H9 (cell line): ENCODE results near the gene IL1RAP. TPM values are rescaled to one million over a fixed set of nuclear protein-coding genes. Genes with fewer than 3 reads are reported as not detected.

Experiments
- DNase-seq: peaks from one replicate; pipeline ENCODE4 v3.0.0-alpha.2; 2017
- H2AFZ ChIP-seq: one replicate; pipeline ENCODE4 v1.6.1; 2013; ENCODE audit warnings: mild to moderate bottlenecking, low read length, control low read depth, moderate library complexity
- H2AK5ac ChIP-seq: 2 replicates; pipeline ENCODE4 v1.6.1; 2013; ENCODE audit warnings: low read length, control low read depth, mixed read lengths; ENCODE audit not compliant: insufficient read length
- H2BK120ac ChIP-seq: one replicate; pipeline ENCODE4 v1.6.1; 2013; ENCODE audit warnings: low read depth, mild to moderate bottlenecking, low read length, control low read depth, inconsistent platforms; ENCODE audit not compliant: poor library complexity, severe bottlenecking
- H2BK12ac ChIP-seq: 2 replicates; pipeline ENCODE4 v1.6.1; 2013; ENCODE audit warnings: low read length, control low read depth, mixed read lengths, low read depth; ENCODE audit not compliant: insufficient read length
- H2BK15ac ChIP-seq: 2 replicates; pipeline ENCODE4 v1.6.1; 2013; ENCODE audit warnings: low read depth, low read length, control low read depth
- H2BK20ac ChIP-seq: one replicate; pipeline ENCODE4 v1.6.1; 2013; ENCODE audit warnings: low read depth, mild to moderate bottlenecking, low read length, control low read depth, inconsistent platforms; ENCODE audit not compliant: poor library complexity, severe bottlenecking
- H2BK5ac ChIP-seq: 2 replicates; pipeline ENCODE4 v1.6.1; 2013; ENCODE audit warnings: low read length, control low read depth, mixed read lengths; ENCODE audit not compliant: insufficient read length
- H3K14ac ChIP-seq: 2 replicates; pipeline ENCODE4 v1.6.1; 2013; ENCODE audit warnings: low read length, control low read depth; ENCODE audit not compliant: insufficient read depth
- H3K18ac ChIP-seq: 2 replicates; pipeline ENCODE4 v1.6.1; 2013; ENCODE audit warnings: low read depth, mild to moderate bottlenecking, mixed read lengths, low read length, control low read depth; ENCODE audit not compliant: insufficient read length
- H3K23ac ChIP-seq: 2 replicates; pipeline ENCODE4 v1.6.1; 2013; ENCODE audit warnings: low read length, control low read depth, mixed read lengths, low read depth; ENCODE audit not compliant: insufficient read length
- H3K23me2 ChIP-seq: 2 replicates; pipeline ENCODE4 v1.6.1; 2013; ENCODE audit warnings: low read depth, mild to moderate bottlenecking, mixed read lengths, low read length, control low read depth; ENCODE audit not compliant: insufficient read length, poor library complexity, severe bottlenecking
- H3K27ac ChIP-seq: 2 replicates; pipeline ENCODE4 v1.5.1; 2013; ENCODE audit warnings: low read length, control low read depth, mixed read lengths, low read depth; ENCODE audit not compliant: insufficient read length
- H3K27me3 ChIP-seq: 2 replicates; pipeline ENCODE4 v1.6.1; 2013; ENCODE audit warnings: low read length, control low read depth, inconsistent platforms; ENCODE audit not compliant: insufficient read depth
- H3K4ac ChIP-seq: 2 replicates; pipeline ENCODE4 v1.6.1; 2013; ENCODE audit warnings: low read depth, mild to moderate bottlenecking, control low read depth, inconsistent platforms, low read length, moderate library complexity
- H3K4me1 ChIP-seq: 2 replicates; pipeline ENCODE4 v1.6.1; 2013; ENCODE audit warnings: low read length, control low read depth, inconsistent platforms; ENCODE audit not compliant: insufficient read depth
- H3K4me2 ChIP-seq: 2 replicates; pipeline ENCODE4 v1.6.1; 2013; ENCODE audit warnings: low read length, control low read depth, mixed read lengths; ENCODE audit not compliant: insufficient read length, insufficient read depth
- H3K56ac ChIP-seq: 2 replicates; pipeline ENCODE4 v1.6.1; 2013; ENCODE audit warnings: low read depth, mild to moderate bottlenecking, mixed read lengths, low read length, control low read depth; ENCODE audit not compliant: insufficient read length
- H3K79me1 ChIP-seq: 2 replicates; pipeline ENCODE4 v1.6.1; 2013; ENCODE audit warnings: low read depth, mild to moderate bottlenecking, moderate library complexity, low read length, control low read depth, inconsistent platforms; ENCODE audit not compliant: insufficient read depth, poor library complexity, severe bottlenecking
- H3K79me2 ChIP-seq: 2 replicates; pipeline ENCODE4 v1.6.1; 2013; ENCODE audit warnings: low read length, control low read depth, inconsistent platforms; ENCODE audit not compliant: insufficient read depth
- H3K9ac ChIP-seq: 2 replicates; pipeline ENCODE4 v1.6.1; 2013; ENCODE audit warnings: low read length, control low read depth, mixed read lengths; ENCODE audit not compliant: insufficient read length; ENCODE audit errors: extremely low read depth
- H3K9me3 ChIP-seq: one replicate; pipeline ENCODE4 v1.6.1; 2013; ENCODE audit warnings: low read depth, low read length, inconsistent platforms; ENCODE audit not compliant: control insufficient read depth
- H3T11ph ChIP-seq: one replicate; pipeline ENCODE4 v1.6.1; 2013; ENCODE audit warnings: mild to moderate bottlenecking, low read length, control low read depth, inconsistent platforms
- H4K20me1 ChIP-seq: one replicate; pipeline ENCODE4 v1.6.1; 2013; ENCODE audit not compliant: control insufficient read depth, insufficient read length, insufficient read depth
- H4K5ac ChIP-seq: 2 replicates; pipeline ENCODE4 v1.6.1; 2013; ENCODE audit warnings: low read depth, mild to moderate bottlenecking, mixed read lengths, low read length, control low read depth; ENCODE audit not compliant: insufficient read length
- H4K8ac ChIP-seq: replicated peaks from 2 replicates; pipeline ENCODE4 v1.6.1; 2013; ENCODE audit warnings: low read length, control low read depth, mixed read lengths, low read depth; ENCODE audit not compliant: insufficient read length
- H4K91ac ChIP-seq: 2 replicates; pipeline ENCODE4 v1.6.1; 2013; ENCODE audit warnings: low read depth, mild to moderate bottlenecking, moderate library complexity, mixed read lengths, low read length, control low read depth; ENCODE audit not compliant: insufficient read length
- H3K27ac Mint-ChIP-seq, 3 experiments: 2 replicates in 2 of 3; 3 replicates in 1 of 3; pipeline ENCODE4 v1.8.0; 2020 to 2021; ENCODE audit warnings: mixed read lengths in 3 of 3, mild to moderate bottlenecking in 1 of 3, moderate library complexity in 1 of 3
- H3K27me3 Mint-ChIP-seq: 2 replicates; pipeline ENCODE4 v1.8.0; 2021; ENCODE audit warnings: low read depth, mild to moderate bottlenecking, moderate library complexity, mixed read lengths
- H3K36me3 Mint-ChIP-seq, 3 experiments: 2 replicates in 2 of 3; 3 replicates in 1 of 3; pipeline ENCODE4 v1.8.0; 2020 to 2021; ENCODE audit warnings: low read depth in 3 of 3, mixed read lengths in 3 of 3; ENCODE audit not compliant: insufficient read depth in 1 of 3
- H3K4me1 Mint-ChIP-seq, 2 experiments: 2 replicates each; pipeline ENCODE4 v1.8.0; 2020; ENCODE audit warnings: mixed read lengths in 2 of 2
- H3K4me3 Mint-ChIP-seq, 2 experiments: 2 replicates in 1 of 2; 3 replicates in 1 of 2; pipeline ENCODE4 v1.8.0; 2020 to 2021; ENCODE audit warnings: mild to moderate bottlenecking in 2 of 2, mixed read lengths in 2 of 2, moderate library complexity in 1 of 2
- H3K9me3 Mint-ChIP-seq, 2 experiments: 2 replicates in 1 of 2; 3 replicates in 1 of 2; pipeline ENCODE4 v1.8.0; 2020; ENCODE audit warnings: mild to moderate bottlenecking in 2 of 2, mixed read lengths in 2 of 2, moderate library complexity in 1 of 2
- CTCF ChIP-seq: fragments of 200-600 bp; sonication (generic); conservative IDR thresholded peaks from 3 replicates; pipeline ENCODE4 v1.8.0; 2021; ENCODE audit warnings: antibody characterized with exemption, mild to moderate bottlenecking
- WGBS: extraction: QIAGEN DNeasy Blood & Tissue Kit; methylation state at CpG from one replicate; pipeline ENCODE4 v1.1.7; 2013; ENCODE audit warnings: missing lambda C conversion rate, low lambda C conversion rate, mixed read lengths; ENCODE audit not compliant: insufficient read length; ENCODE audit errors: extremely low coverage; 5-methylcytosine and 5-hydroxymethylcytosine counted together
- total RNA-seq: library from RNA; stranded (reverse); gene quantifications from 2 replicates; pipeline ENCODE4 v1.2.1, GENCODE V29; 2021

IL1RAP gene
- total RNA-seq, 1 experiment from 2014 or later, result 4.6 TPM

- H2BK120ac ChIP-seq, result no peak overlapping the region
- H2AFZ ChIP-seq, result no peak overlapping the region
- no peak overlapping the region for H3K14ac ChIP-seq
- no peak overlapping the region for H2BK20ac ChIP-seq
- no peaks in the 10 kb centered on the region for H3K4me1 ChIP-seq
- H2BK5ac ChIP-seq, result no peak overlapping the region
- DNase-seq, result no peak
- H3K27me3 Mint-ChIP-seq, result no peaks in the 10 kb centered on the region
- no peak overlapping the region for H2BK12ac ChIP-seq
- H3K27me3 ChIP-seq, result no peaks in the 10 kb centered on the region
- no CpG with 5 or more reads among the region's 2 CpGs for WGBS
- peaks cover 8 to 11% of the 10 kb centered on the region in 2 experiments for H3K4me1 Mint-ChIP-seq
- H3T11ph ChIP-seq, result no peak overlapping the region
- H3K4ac ChIP-seq, result no peak overlapping the region
- H3K27ac Mint-ChIP-seq, result peak overlapping the region in 1 of 3 experiments; percentile 68; a peak in 1 of 7 replicates
- H3K56ac ChIP-seq, result no peak overlapping the region
- H3K23ac ChIP-seq, result no peak overlapping the region
- H2AK5ac ChIP-seq, result no peak overlapping the region
- H3K27ac ChIP-seq, result no peak overlapping the region
- no peak overlapping the region for H2BK15ac ChIP-seq
- H4K5ac ChIP-seq, result no peak overlapping the region
- no peaks in the 10 kb centered on the region for H3K79me2 ChIP-seq
- no peak overlapping the region for H3K4me3 Mint-ChIP-seq
- H4K8ac ChIP-seq, result no peak overlapping the region
- TF ChIP-seq CTCF, result no peak
- H3K79me1 ChIP-seq, result no peaks in the 10 kb centered on the region
- peaks cover 0 to 2% of the 10 kb centered on the region in 2 experiments; a peak in 2 of 5 replicates for H3K9me3 Mint-ChIP-seq
- no peak overlapping the region for H3K18ac ChIP-seq
- no peak overlapping the region for H4K91ac ChIP-seq
- H3K9ac ChIP-seq, result no peak overlapping the region
- H4K20me1 ChIP-seq, result no peaks in the 10 kb centered on the region
- no peak overlapping the region for H3K4me2 ChIP-seq
- H3K23me2 ChIP-seq, result no peaks in the 10 kb centered on the region
- no peaks in the 10 kb centered on the region for H3K9me3 ChIP-seq
- peaks cover 0 to 4% (median 0%) of the 10 kb centered on the region in 3 experiments; a peak in 2 of 7 replicates for H3K36me3 Mint-ChIP-seq
Observed at GRCh38 chr3:190574473-190574872, 60.6 kb downstream of the IL1RAP start.
